Midbrain (tissue), 1 donor: ENCODE results near the gene PIK3C2B.
A peak's percentile ranks its signal among the peaks of the same experiment; 100 is the strongest.
"Not testable (repeated sequence)": the region's sequence is repeated elsewhere in the genome, so short reads cannot be mapped to it uniquely, and the experiment has no call there.

Source experiments
- DNase-seq: peaks from one replicate; lab custom pipeline; 2025; lab: John Stamatoyannopoulos, UW

The PIK3C2B gene

GRCh38 chr1:204494281-204495077, at the start of gene PIK3C2B:
Gene PIK3C2B (minus strand): TSS chr1:204494805. CDS start chr1:204469802, 25,003 bp downstream.
- DNase-seq: peak; percentile 87

- DNase-seq: no peak
Observed at GRCh38 chr1:204544321-204544720, 49.7 kb upstream of the PIK3C2B start.

GRCh38 chr1:204541626-204542025, 47.0 kb upstream of the PIK3C2B start:
- DNase-seq: no peak

GRCh38 chr1:204532832-204533231, 38.2 kb upstream of the PIK3C2B start:
- no peak for DNase-seq

DNA sequence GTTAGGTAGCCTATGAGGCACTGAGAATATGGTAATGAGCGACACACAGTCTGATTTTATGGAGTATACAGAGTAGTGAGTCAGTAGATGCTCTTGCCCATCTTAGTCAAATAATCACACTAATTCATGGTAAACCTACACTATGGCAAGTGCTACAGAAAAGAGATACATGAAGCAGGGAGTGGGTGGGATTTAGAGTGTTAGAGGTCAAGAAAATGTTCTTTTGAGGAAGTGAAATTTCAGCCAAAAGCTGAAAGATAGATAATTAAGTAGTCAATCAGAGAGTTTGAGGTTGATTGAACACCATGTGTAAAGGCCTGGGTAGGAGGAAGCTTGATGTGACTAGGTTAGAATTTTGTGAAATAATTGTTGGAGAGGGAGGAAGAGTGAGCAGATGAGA, 36.3 kb upstream of the PIK3C2B start:
- no peak for DNase-seq

DNA sequence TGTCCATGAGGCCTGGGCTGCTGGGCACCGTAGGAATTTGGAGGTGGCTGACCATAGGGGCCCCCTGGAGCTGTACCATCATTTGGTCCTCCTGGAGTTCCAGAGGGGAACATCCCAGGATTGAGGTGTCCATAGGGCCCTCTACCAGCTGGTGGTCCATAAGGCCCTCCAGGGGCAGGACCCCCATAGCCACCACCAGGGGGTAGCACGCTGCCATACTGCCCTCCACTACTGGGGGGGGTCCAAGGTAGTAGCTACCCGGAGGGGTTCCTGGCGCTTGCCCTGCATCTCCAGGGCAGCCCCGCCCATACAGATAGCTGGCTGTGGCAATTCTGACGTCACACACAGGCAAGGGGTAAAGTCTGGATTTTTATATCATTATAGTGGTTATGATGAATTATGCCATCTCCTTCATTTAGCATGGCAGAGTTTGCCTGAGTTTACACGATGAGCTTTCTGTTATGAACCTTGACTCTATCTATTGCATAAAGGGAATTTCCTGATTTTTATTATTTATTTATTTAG, 34.8 kb upstream of the PIK3C2B start:
- no peak for DNase-seq

- DNase-seq: no peak
Observed at GRCh38 chr1:204528677-204529076, 34.1 kb upstream of the PIK3C2B start.

- DNase-seq: no peak
Observed at GRCh38 chr1:204528241-204528640, 33.6 kb upstream of the PIK3C2B start.

GRCh38 chr1:204524986-204525385, 30.4 kb upstream of the PIK3C2B start:
- DNase-seq: no peak

GRCh38 chr1:204523605-204524215, 29.1 kb upstream of the PIK3C2B start:
- no peak for DNase-seq

GRCh38 chr1:204521941-204522521, 27.4 kb upstream of the PIK3C2B start:
- DNase-seq: not testable (repeated sequence)

DNA sequence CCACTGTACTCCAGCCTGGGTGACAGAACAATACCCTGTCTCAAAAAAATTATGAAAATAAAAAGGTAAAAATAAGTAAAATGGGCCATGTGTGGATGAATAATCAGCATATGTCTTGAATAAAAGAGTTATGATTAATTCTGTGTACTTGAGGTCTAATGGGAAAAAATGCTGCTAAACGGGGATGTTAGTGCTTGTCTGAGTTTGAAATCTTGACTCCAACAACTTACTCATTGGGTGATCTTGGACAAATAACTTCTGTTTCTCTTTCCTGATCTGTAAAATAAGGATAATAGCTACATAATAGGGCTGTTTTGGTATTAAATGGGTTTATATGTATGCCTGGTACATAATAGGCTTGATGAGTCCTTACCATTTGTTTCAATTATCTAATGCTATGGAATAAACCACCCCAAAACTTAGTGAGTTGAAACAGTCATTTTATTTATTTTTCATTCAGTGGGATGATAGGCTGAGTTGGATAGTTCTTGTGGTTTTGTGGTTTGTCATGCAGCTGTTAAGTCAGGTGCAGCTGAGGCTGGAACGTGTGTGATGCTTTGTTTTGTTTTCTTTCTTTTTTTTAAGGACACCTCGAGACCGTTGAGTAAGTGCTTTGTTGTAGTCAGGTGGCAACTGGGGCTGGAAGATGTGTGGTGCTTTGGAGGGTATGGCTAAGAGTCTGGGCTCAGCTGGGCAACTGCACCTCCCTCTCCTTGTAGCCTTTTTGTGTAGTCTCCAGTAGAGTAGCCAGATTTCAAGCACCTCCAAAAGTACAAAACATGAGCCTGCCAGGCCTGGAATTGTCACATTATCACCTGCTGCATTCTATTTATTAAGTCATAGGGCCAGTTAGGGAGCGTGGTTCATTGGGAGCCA, 26.5 kb upstream of the PIK3C2B start:
- DNase-seq: no peak

GRCh38 chr1:204517382-204517781, 22.8 kb upstream of the PIK3C2B start:
- not testable (repeated sequence) for DNase-seq

DNA sequence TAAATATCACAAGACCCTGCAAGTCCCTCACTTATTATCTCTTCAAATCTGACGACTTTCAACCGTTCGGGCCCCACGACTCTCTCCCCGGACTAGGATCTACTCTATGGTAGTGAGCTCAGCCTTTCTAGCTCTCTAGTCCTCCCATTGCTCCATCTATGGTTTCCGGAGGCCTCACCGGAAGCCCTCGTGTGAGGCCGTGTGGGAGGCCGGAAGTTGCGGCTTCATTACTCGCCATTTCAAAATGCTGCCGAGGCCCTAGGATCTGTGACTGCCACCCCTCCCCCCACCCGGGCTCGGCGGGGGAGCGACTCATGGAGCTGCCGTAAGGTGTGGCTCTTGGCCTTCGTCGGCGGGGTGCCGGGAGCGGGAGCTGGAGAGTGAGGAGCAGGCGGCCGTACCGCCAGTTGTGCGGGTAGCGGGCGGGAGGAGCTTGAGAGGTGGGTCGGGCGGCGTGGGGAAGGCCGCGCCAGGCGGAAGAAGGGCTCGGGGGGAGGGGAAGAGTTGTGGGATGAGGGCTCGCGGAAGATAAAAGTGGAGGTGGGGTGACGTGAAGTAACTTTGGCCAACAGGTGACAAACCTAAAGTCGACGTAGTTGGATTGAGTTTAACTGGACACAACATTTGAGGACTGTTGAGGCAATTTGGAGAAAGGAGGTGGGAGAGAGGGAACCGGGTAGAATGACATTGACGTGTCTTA, 21.7 kb upstream of the PIK3C2B start, which contains the start of gene MDM4:
MDM4 (plus strand) TSS at position 227 of the 700 bp plus-strand sequence. CDS start 9,113 bp downstream, outside the sequence.
- peak; percentile 94 for DNase-seq

DNA sequence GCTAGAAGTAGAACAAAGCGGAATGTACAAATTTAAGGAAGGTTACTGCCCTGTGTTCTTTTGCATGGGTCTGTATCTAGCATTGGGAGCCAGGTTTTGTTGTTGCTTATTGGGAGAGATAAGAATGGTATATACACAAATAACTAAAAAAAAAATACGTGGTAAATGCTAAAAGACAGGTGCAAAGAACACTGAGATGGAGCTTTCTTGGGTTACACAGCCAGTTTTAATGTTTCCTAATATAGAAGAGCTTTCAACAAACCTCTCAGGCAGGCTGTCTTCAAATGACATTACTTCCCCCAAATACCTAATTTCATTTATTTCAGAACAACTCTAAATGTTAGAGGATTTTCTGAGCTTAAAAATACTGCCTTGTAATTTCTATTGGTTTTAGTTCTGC, 20.2 kb upstream of the PIK3C2B start:
- DNase-seq: no peak

- DNase-seq: no peak
Observed at GRCh38 chr1:204513117-204513716, 18.6 kb upstream of the PIK3C2B start.

- DNase-seq: no peak
Observed at GRCh38 chr1:204511366-204511765, 16.8 kb upstream of the PIK3C2B start.

- no peak for DNase-seq
Observed at GRCh38 chr1:204509186-204509635, 14.6 kb upstream of the PIK3C2B start.

- DNase-seq: peak; percentile 40
Observed at GRCh38 chr1:204507317-204508105, 12.9 kb upstream of the PIK3C2B start.

DNA sequence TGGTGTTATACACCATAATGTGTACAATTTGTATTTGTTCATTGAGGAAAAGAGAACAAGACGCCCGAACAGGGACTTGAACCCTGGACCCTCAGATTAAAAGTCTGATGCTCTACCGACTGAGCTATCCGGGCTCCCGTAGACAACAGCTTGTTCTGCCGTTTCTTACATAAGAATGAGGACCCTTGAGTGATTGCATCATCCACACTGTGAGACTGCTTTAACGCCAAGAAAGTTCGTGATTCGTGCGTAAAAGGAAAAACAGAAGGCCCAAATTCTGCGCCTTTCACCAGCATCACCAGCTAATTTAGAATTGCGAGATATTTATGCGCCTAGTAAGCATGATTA, 12.3 kb upstream of the PIK3C2B start:
- peak; percentile 92 for DNase-seq
